Activated naive CD4-positive, alpha-beta T cell treated with anti-CD3 and anti-CD28 coated beads for 36 hours (primary cell): ENCODE measurements around the gene CELF4. TPM values are rescaled to one million over a fixed set of nuclear protein-coding genes. Genes with fewer than 3 reads are reported as not detected.
A peak's percentile ranks its signal among the peaks of the same experiment; 100 is the strongest.

ENCODE experiments used
- CTCF ChIA-PET: fragments of 350-600 bp; sonication (Branson Sonifier 250); formaldehyde crosslinking; loops from one replicate; lab custom pipeline; 2021; ENCODE audit warnings: antibody characterized with exemption; lab: Charles Lee
- DNase-seq: peaks from one replicate; pipeline ENCODE4 v3.0.0-alpha.2; 2020
- H3K27ac Mint-ChIP-seq: one replicate; pipeline ENCODE4 v1.8.0; 2021; ENCODE audit warnings: mild to moderate bottlenecking, mixed read lengths
- H3K27me3 Mint-ChIP-seq: one replicate; pipeline ENCODE4 v1.8.0; 2021; ENCODE audit warnings: low read depth, mixed read lengths
- H3K36me3 Mint-ChIP-seq: one replicate; pipeline ENCODE4 v1.8.0; 2021; ENCODE audit warnings: low read depth, mixed read lengths
- H3K4me1 Mint-ChIP-seq: one replicate; pipeline ENCODE4 v1.8.0; 2021; ENCODE audit warnings: low read depth, mixed read lengths
- H3K4me3 Mint-ChIP-seq: one replicate; pipeline ENCODE4 v1.8.0; 2021; ENCODE audit warnings: mild to moderate bottlenecking, moderate library complexity, mixed read lengths
- H3K9me3 Mint-ChIP-seq: one replicate; pipeline ENCODE4 v1.8.0; 2021; ENCODE audit warnings: mixed read lengths
- intact Hi-C: fragments of 100-400 bp; cut with micrococcal nuclease; formaldehyde crosslinking; loops from one replicate; pipeline ENCODE4 v1.15.1; 2023
- total RNA-seq, 2 experiments: library from RNA; stranded (reverse); gene quantifications; one replicate each; pipeline ENCODE4 v1.2.3, GENCODE V29; 2021

Gene CELF4
- total RNA-seq, 2 experiments from 2014 or later, result not detected

DNA sequence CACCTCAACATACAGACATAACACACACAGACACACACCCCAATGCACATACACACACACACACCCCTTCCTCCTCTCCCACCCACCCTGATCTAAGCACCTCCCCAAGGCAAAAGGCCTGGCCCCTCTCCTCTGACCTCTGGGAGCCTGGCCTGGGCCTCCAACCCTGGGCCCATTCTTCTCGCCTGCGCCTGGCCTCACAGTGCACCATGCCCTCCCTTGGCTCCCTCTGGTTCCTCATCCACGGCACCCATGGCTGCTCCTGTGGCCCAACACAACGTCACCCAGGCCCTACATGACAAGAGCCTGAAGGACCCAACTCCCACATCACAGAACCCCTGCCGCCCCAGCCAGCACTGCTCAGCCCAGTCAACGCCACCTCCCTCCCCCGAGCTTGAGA is 281.3 kb downstream of the CELF4 start:
- Mint-ChIP-seq H3K4me1 (no peaks in the 10 kb centered on the region), H3K27me3 (peaks cover 10% of the 10 kb centered on the region), H3K36me3 (no peaks in the 10 kb centered on the region), H3K9me3 (peaks cover 3% of the 10 kb centered on the region), H3K4me3 (no peak overlapping the region), H3K27ac (no peak overlapping the region)
- no peak for DNase-seq
- intact Hi-C loops, result no loop called here
- CTCF ChIA-PET, result no interaction called here

DNA sequence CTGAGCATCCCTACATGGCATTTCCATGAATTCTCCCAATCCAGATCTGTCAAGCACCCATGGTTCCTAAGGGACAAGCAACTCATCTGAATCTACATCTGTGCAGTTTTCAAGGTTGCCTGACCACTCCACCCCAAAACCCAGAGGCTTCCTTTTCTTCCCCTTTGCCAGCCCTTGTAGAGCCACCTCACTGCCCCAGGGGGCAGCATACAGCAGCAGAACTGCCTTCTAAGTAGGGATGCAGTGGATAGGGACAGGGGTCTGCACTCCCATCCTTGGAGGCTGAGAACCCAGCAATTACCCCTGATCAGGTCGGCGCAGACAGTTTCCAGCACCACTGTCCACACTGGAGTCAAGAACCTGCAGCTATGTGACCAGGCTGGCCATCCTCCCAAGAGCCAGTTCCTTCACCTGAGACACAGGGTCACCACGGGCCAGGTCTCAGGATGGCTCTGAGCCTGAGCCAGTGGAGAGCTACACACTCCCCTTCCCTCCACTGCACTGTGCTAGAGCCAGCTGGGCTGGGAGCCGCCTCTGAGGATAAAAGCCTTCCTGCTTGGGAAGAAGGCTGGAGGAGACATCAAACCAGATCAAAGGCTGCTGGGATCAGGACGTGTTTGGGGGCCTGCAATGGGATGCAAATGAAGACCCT is 283.1 kb downstream of the CELF4 start:
- H3K9me3 Mint-ChIP-seq, result peaks cover 3% of the 10 kb centered on the region
- DNase-seq, result no peak
- intact Hi-C loops, result no loop called here
- CTCF ChIA-PET, result no interaction called here
- no peaks in the 10 kb centered on the region for H3K36me3 Mint-ChIP-seq
- H3K4me3 Mint-ChIP-seq, result no peak overlapping the region
- peaks cover 22% of the 10 kb centered on the region for H3K27me3 Mint-ChIP-seq
- H3K27ac Mint-ChIP-seq, result no peak overlapping the region
- no peaks in the 10 kb centered on the region for H3K4me1 Mint-ChIP-seq

DNA sequence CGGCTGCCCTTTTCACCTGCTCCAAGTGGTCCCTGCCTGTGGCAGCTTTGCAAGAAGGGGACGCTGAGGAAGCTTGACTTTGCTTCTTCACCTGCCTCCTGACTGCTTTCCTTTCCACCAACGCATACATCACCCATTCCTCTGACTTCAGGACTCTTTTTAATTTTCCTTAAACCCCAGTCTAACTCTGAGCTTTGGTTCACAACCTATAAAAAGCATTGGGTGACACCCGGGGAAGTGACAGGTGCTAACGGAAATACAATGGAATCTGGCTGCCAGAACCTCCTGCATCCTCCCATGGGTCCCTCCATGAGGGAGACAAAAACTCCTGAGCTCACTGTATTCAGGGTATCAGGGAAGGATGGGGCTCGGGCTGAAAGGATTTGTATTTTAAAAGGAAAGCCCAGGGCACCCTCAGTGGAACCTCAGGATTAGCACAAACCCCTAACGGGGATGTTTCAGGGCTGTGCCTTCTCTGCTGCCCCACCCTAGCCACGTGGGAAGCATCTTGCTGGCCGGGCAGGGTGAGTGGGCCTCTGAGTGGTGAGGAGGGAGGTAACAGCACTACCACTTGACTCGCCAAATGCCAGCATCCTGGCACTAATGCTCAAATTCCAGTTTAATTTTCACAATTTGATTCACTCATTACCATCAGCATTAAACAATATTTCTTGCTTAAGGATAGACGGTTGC is 284.8 kb downstream of the CELF4 start:
- Mint-ChIP-seq H3K9me3 (peaks cover 3% of the 10 kb centered on the region), H3K4me3 (no peak overlapping the region), H3K27me3 (peaks cover 32% of the 10 kb centered on the region), H3K36me3 (no peaks in the 10 kb centered on the region), H3K27ac (no peak overlapping the region), H3K4me1 (peaks cover 2% of the 10 kb centered on the region)
- DNase-seq, result no peak
- intact Hi-C loops, result no loop called here
- CTCF ChIA-PET, result no interaction called here

DNA sequence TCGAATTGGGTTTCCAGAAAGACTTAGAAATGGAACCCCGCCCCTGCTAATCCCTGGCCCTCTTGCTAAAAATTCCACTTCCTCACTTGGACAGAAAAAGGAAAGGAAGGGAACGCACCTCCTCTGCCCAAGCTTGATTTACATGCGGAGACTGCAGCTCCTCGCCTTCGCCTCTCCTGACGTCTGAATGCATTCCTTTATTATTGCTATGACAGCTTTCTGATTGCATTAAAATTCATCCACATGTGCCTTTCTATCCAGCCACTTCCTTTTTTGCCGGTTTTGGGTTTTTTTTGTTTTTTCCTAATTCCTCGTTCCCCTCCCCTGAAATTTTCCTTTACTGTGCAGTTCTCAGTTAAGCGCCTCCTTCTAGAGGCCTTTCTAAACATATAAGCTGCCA is 287.8 kb downstream of the CELF4 start:
- peaks cover 3% of the 10 kb centered on the region for H3K36me3 Mint-ChIP-seq
- no peak overlapping the region for H3K27ac Mint-ChIP-seq
- no peak overlapping the region for H3K4me3 Mint-ChIP-seq
- CTCF ChIA-PET, result interaction anchor here (0.7 kb wide), 1 partner anchor 1224 kb away, joined by 3 read pairs; no protein-coding TSS in a partner anchor
- DNase-seq, result no peak
- H3K9me3 Mint-ChIP-seq, result no peaks in the 10 kb centered on the region
- H3K4me1 Mint-ChIP-seq, result peaks cover 6% of the 10 kb centered on the region
- peaks cover 55% of the 10 kb centered on the region for H3K27me3 Mint-ChIP-seq
- intact Hi-C loops, result no loop called here

DNA sequence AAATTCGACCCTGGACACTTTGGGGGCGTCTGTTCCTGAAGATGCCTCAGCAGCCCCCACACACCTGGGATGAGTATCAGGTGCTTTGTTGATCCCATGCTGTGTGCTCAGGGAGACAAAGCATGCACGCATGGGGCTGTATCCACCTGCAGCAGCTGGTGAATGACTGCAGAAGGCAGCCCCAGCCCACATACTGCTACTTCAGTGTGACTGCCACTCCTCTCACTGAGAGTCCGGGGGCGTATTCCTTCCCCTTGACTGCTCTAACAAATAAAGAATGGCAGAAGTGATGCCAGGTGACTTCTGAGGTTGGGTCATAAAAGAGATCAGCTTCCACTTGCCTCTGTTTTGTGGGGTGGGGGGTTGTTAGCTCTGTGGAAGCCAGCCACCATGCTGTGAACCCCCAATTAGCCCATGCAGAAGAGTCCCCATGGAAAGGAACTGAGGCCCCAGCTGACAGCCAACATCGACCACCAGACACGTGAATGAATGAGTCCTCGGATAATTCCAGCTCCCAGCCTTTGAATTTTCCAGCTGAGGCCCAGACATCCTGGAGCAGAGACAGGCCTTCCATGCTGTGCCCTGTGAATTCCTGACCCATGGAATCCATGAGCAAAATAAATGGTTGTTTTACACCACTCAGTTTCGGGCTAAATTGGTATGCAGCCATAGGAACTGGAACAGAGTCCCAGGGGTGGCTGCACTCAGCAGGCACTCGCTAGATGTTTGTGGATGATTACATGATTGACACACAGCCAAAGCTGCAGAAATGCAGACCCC is 289.3 kb downstream of the CELF4 start:
- CTCF ChIA-PET, result interaction anchor here (0.6 to 1.0 kb wide), 3 partner anchors 271 to 334 kb away, joined by 3 read pairs; no protein-coding TSS in a partner anchor
- intact Hi-C loops, result no loop called here
- Mint-ChIP-seq H3K27me3 (peaks cover 47% of the 10 kb centered on the region), H3K27ac (no peak overlapping the region), H3K4me1 (peaks cover 6% of the 10 kb centered on the region), H3K4me3 (no peak overlapping the region), H3K36me3 (peaks cover 5% of the 10 kb centered on the region), H3K9me3 (no peaks in the 10 kb centered on the region)
- no peak for DNase-seq

DNA sequence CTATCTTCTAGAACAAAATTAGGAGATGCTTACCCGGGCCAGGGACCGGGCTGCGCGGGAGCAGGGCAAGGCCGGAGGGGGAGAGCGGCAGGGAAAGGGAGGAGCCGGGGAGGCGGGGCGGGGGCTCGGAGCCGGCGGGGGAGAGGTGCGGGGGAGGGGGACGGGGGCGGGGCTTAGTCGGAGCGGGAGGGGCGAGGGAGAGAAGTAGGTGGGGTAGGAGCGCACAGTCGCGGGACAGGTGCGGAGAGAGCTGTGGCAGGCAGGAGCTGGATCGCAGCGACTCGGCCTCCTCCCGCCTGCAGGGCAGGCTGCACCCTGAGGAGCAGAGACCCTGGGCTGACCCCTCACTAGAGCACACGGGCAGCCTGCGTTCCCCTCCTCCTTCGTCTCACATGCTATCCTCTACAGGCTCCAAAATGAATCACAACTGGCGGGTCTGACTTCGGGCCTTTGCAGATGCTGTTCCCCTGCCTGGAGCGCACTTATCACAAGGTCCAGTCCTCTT is 290.3 kb downstream of the CELF4 start:
- CTCF ChIA-PET, result interaction anchor here (1.0 kb wide), 1 partner anchor 333 kb away, joined by 3 read pairs; no protein-coding TSS in a partner anchor
- H3K27me3 Mint-ChIP-seq, result peaks cover 45% of the 10 kb centered on the region
- no peak for DNase-seq
- intact Hi-C loops, result no loop called here
- no peak overlapping the region for H3K27ac Mint-ChIP-seq
- peaks cover 5% of the 10 kb centered on the region for H3K36me3 Mint-ChIP-seq
- no peaks in the 10 kb centered on the region for H3K9me3 Mint-ChIP-seq
- H3K4me1 Mint-ChIP-seq, result peaks cover 6% of the 10 kb centered on the region
- no peak overlapping the region for H3K4me3 Mint-ChIP-seq

DNA sequence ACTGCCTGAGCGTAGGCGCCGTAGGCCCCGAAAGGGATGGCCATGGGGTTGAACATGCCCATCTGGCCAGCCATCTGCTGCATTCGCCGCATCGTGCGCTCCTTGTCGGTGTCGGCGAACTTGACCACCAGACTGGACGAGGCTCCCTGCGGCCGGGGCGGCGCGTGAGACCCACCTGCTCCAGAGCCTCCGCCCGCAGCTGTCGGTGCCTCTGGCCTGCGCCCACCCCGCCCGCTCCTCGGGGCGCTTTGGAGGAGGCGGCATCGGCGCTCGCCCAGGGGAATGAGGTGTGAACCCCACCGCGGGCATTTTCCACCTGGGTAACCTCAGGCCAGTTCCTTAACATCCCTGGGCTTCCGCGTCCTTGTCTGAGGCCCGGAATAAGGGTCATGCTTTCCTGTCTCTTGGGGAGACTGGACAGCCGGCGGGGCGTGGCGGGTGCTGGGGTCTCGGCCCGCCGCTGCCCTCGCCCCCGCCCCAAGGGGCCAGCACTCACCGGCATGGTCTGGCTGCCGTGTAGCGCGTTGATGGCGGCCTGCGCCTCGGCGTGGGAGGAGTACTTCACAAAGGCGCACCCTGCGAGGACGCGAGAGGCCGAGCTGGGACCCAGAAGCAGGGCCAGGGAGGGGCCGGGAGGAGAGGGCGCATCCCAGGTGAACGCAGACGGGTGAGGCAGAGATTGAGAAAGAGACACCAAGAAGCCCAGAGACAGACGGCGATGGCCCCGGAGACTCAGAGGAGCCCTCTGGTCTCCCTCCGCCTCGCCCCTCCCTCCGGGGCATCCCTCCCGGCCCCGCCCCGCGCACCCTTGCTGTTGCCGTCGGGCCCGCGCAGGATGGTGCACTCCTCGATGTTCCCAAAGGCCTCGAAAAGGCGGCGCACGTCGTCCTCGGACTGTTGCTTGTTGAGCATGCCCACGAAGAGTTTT is 291.0 kb downstream of the CELF4 start:
- Mint-ChIP-seq H3K4me3 (no peak overlapping the region), H3K27me3 (peaks cover 45% of the 10 kb centered on the region), H3K4me1 (peaks cover 6% of the 10 kb centered on the region), H3K9me3 (no peaks in the 10 kb centered on the region), H3K36me3 (peaks cover 5% of the 10 kb centered on the region), H3K27ac (no peak overlapping the region)
- intact Hi-C loops, result no loop called here
- DNase-seq, result no peak
- CTCF ChIA-PET, result no interaction called here

DNA sequence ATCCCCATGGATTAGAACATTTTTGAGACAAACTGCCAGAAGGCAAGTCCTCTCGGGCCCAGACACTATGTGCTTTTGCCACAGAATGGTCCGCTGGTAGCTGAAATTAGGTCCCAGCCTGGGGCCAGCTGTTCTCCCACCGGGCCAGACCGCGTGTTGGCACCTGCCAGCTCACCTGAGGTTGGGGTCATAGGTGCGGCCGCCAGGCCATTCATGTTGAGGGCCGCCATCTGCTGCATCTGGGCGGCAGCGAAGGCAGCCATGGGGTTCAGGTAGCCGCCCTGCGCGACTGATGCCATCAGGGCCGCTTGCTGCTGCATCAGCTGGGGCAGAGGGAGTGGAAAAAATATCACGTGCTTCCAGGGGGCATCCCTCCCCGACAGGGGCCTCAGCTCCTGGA is 292.8 kb downstream of the CELF4 start:
- Mint-ChIP-seq H3K4me1 (peaks cover 6% of the 10 kb centered on the region), H3K27me3 (peaks cover 36% of the 10 kb centered on the region), H3K9me3 (no peaks in the 10 kb centered on the region), H3K4me3 (no peak overlapping the region), H3K36me3 (peaks cover 5% of the 10 kb centered on the region), H3K27ac (no peak overlapping the region)
- CTCF ChIA-PET, result no interaction called here
- intact Hi-C loops, result no loop called here
- no peak for DNase-seq

DNA sequence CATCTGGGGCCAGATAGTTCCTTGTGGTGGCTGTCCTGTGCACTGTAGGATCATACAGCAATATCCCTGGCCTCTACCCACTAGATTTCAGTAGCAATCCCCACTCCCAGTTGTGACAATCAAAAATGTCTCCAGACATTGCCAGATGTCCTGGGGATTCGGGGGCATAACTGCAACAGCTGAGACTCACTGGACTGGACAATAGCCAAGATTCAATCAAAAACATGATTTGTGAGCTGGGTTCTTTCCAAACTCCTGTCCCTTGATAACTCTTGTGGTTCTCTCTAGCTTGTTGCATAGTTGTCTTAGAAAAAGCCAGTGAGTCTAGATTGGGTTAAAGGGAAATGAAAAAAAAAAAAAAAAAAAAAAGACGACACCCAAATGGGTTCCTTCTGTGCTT is 293.4 kb downstream of the CELF4 start:
- peaks cover 6% of the 10 kb centered on the region for H3K4me1 Mint-ChIP-seq
- CTCF ChIA-PET, result no interaction called here
- H3K4me3 Mint-ChIP-seq, result no peak overlapping the region
- no peaks in the 10 kb centered on the region for H3K9me3 Mint-ChIP-seq
- no peak for DNase-seq
- peaks cover 5% of the 10 kb centered on the region for H3K36me3 Mint-ChIP-seq
- peaks cover 30% of the 10 kb centered on the region for H3K27me3 Mint-ChIP-seq
- intact Hi-C loops, result no loop called here
- no peak overlapping the region for H3K27ac Mint-ChIP-seq

DNA sequence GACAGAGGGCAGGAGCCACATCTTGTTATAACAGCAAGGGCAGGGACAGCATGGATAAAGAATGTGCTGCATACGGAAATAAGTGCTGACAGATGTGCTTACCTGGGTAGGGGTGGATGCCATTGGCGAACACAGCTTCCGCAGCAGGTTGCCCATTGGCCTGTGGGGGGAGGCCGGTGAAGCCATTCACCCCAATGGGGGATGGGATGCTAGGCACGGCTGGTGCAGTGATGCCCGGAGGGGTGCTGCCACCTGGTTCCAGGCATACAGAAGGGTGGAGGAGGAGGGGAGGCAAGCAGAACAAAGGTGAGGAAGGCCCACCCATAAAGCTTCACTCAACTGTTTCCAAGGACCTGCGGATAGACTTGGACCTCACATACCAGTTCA is 294.9 kb downstream of the CELF4 start:
- peaks cover 2% of the 10 kb centered on the region for H3K4me1 Mint-ChIP-seq
- peaks cover 21% of the 10 kb centered on the region for H3K27me3 Mint-ChIP-seq
- no peaks in the 10 kb centered on the region for H3K9me3 Mint-ChIP-seq

DNA sequence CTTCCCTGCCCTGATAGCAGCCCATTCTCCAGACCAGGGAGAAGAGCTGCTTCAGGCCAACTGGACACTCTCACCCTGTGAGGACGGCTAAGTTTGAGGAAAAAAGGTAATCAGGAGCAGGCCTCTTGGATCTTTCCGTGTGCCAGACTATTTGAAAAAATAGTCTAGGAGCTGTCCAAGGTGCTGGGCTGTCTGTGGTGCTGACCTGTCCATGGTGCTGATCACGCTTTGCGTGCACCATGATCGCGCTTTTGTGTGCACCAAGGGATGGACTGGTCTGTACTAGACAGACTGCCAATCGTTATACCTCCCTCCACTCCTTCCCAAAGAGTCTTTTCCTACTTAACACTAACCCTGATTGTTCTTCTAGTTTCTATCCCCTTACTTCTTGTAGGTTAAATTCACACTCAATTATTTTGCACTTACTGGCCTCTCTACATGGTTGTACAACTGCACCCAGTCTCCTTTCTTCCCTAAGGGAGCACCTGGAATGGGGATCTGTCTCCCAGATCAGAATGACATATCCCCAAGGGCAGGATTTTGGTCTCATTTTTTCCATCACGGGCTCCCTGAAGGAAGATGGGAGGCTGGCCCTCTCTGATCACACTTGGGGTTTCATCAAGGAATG is 295.4 kb downstream of the CELF4 start:
- Mint-ChIP-seq H3K9me3 (peaks cover under 1% of the 10 kb centered on the region), H3K27ac (no peak overlapping the region), H3K27me3 (peaks cover 17% of the 10 kb centered on the region), H3K4me3 (no peak overlapping the region), H3K4me1 (no peaks in the 10 kb centered on the region), H3K36me3 (peaks cover 2% of the 10 kb centered on the region)
- peak; percentile 59 for DNase-seq
- intact Hi-C loops, result no loop called here
- CTCF ChIA-PET, result no interaction called here

More for the DNA sequence above, 294.9 kb downstream of the CELF4 start:
- DNase-seq, result no peak
- peaks cover 4% of the 10 kb centered on the region for H3K36me3 Mint-ChIP-seq
- CTCF ChIA-PET, result no interaction called here
- no peak overlapping the region for H3K27ac Mint-ChIP-seq
- no peak overlapping the region for H3K4me3 Mint-ChIP-seq
- intact Hi-C loops, result no loop called here
